Caco-2 (cell line): ENCODE results near the gene SIMC1. TPM values are rescaled to one million over a fixed set of nuclear protein-coding genes. Genes with fewer than 3 reads are reported as not detected.

Experiments
- BruUV-seq: library from RNA; stranded (reverse); fragments of 400-500 nt; replicated peaks from 2 replicates; lab custom pipeline; 2021; lab: Mats Ljungman, UMichigan
- CTCF ChIA-PET: fragments of 300-600 bp; sonication (Branson Sonifier 250); formaldehyde crosslinking; loops from one replicate; lab custom pipeline; 2022; ENCODE audit warnings: antibody characterized with exemption; lab: Charles Lee
- POLR2A ChIA-PET: fragments of 300-600 bp; sonication (Branson Sonifier 250); formaldehyde crosslinking; loops from one replicate; lab custom pipeline; 2022; ENCODE audit warnings: antibody characterized with exemption; lab: Charles Lee
- DNase-seq, 2 experiments: peaks; one replicate each; pipeline versions ENCODE4 v3.0.0 to v3.0.0-alpha.2; 2020 to 2022
- H3K27me3 ChIP-seq: replicated peaks from 2 replicates; pipeline ENCODE4 v1.6.0; 2011; ENCODE audit warnings: low read length; ENCODE audit not compliant: control insufficient read depth, insufficient read depth
- H3K36me3 ChIP-seq: 2 replicates; pipeline ENCODE4 v1.5.1; 2011; ENCODE audit warnings: low read length; ENCODE audit not compliant: control insufficient read depth, insufficient read depth
- H3K4me1 ChIP-seq: fragments of 250-450 bp; sonication (Bioruptor Pico); 2 replicates; pipeline ENCODE4 v1.5.1; 2020; ENCODE audit warnings: mild to moderate bottlenecking
- H3K4me3 ChIP-seq: 2 replicates; pipeline ENCODE4 v1.5.1; 2011; ENCODE audit warnings: low read depth, mild to moderate bottlenecking, control low read depth, low read length
- H3K9me3 ChIP-seq: fragments of 250-450 bp; sonication (Bioruptor Pico); 2 replicates; pipeline ENCODE4 v1.5.1; 2020; ENCODE audit warnings: mild to moderate bottlenecking, moderate library complexity
- H3K27ac Mint-ChIP-seq: one replicate; pipeline ENCODE4 v1.8.0; 2022; ENCODE audit warnings: mixed read lengths; ENCODE audit not compliant: unreplicated experiment
- H3K27me3 Mint-ChIP-seq: one replicate; pipeline ENCODE4 v1.8.0; 2022; ENCODE audit warnings: mixed read lengths; ENCODE audit not compliant: insufficient read depth, unreplicated experiment
- H3K36me3 Mint-ChIP-seq: one replicate; pipeline ENCODE4 v1.8.0; 2022; ENCODE audit warnings: mild to moderate bottlenecking, mixed read lengths; ENCODE audit not compliant: insufficient read depth, unreplicated experiment
- H3K4me1 Mint-ChIP-seq: one replicate; pipeline ENCODE4 v1.8.0; 2022; ENCODE audit warnings: low read depth, mixed read lengths; ENCODE audit not compliant: unreplicated experiment
- H3K4me3 Mint-ChIP-seq: one replicate; pipeline ENCODE4 v1.8.0; 2022; ENCODE audit warnings: mild to moderate bottlenecking, moderate library complexity, mixed read lengths; ENCODE audit not compliant: unreplicated experiment
- H3K9me3 Mint-ChIP-seq: one replicate; pipeline ENCODE4 v1.8.0; 2022; ENCODE audit warnings: mixed read lengths; ENCODE audit not compliant: unreplicated experiment
- CTCF ChIP-seq, 2 experiments: fragments of 200-600 bp in 1 of 2; IDR thresholded peaks; 1 replicate in 1 of 2; 2 replicates in 1 of 2; pipeline versions ENCODE4 v1.5.1 to v1.8.0; 2011 to 2022; ENCODE audit warnings: antibody characterized with exemption in 1 of 2, control low read depth in 1 of 2, inconsistent platforms in 1 of 2, low read depth in 1 of 2, low read length in 1 of 2, mild to moderate bottlenecking in 1 of 2, moderate library complexity in 1 of 2; ENCODE audit not compliant: insufficient read depth in 1 of 2, severe bottlenecking in 1 of 2, unreplicated experiment in 1 of 2
- intact Hi-C: fragments of 100-400 bp; cut with micrococcal nuclease; formaldehyde crosslinking; loops from one replicate; pipeline ENCODE4 v1.10.0; 2022; ENCODE audit not compliant: unreplicated experiment
- total RNA-seq: library from RNA; stranded (reverse); gene quantifications from 2 replicates; pipeline ENCODE4 v1.2.3, GENCODE V29; 2022

SIMC1 gene
- total RNA-seq, 1 experiment from 2014 or later: 42.3 TPM

GRCh38 chr5:176365351-176366231, 127.4 kb downstream of the SIMC1 start, which contains the start of gene ARL10:
Gene ARL10 (plus strand): TSS chr5:176365487. CDS start chr5:176365564, 77 bp downstream.
- no TSS peak for BruUV-seq

GRCh38 chr5:176366232-176366894, 128.1 kb downstream of the SIMC1 start:
- CTCF ChIA-PET: no interaction called here
- no TSS peak for BruUV-seq
- Histone ChIP-seq H3K27me3 (no peaks in the 10 kb centered on the region), H3K4me3 (no peak overlapping the region), H3K9me3 (no peaks in the 10 kb centered on the region), H3K4me1 (no peaks in the 10 kb centered on the region; the same call in 1 of the 2 replicates), H3K36me3 (no peaks in the 10 kb centered on the region)
- no peak for TF ChIP-seq CTCF (IDR thresholded peaks at IDR 0.05; ENCODE audit: insufficient read depth in 1 of 2, low read depth in 1 of 2, low read length in 1 of 2, severe bottlenecking in 1 of 2, unreplicated experiment in 1 of 2)
- Mint-ChIP-seq H3K4me1 (no peaks in the 10 kb centered on the region), H3K4me3 (peak overlapping the region; percentile 44), H3K27ac (no peak overlapping the region), H3K27me3 (peaks cover 2% of the 10 kb centered on the region), H3K36me3 (peaks cover 9% of the 10 kb centered on the region), H3K9me3 (no peaks in the 10 kb centered on the region)
- POLR2A ChIA-PET: no interaction called here
- DNase-seq: no peak
- intact Hi-C loops: no loop called here

More at GRCh38 chr5:176365351-176366231, 127.4 kb downstream of the SIMC1 start, which contains the start of gene ARL10:
- peak within 1 kb of the TSS; percentile 67 for H3K4me3 Mint-ChIP-seq
- CTCF ChIA-PET: no interaction called here
- no peak for TF ChIP-seq CTCF (IDR thresholded peaks at IDR 0.05; ENCODE audit: insufficient read depth in 1 of 2, low read depth in 1 of 2, low read length in 1 of 2, severe bottlenecking in 1 of 2, unreplicated experiment in 1 of 2)
- no peaks in the 10 kb centered on the region for H3K4me1 Mint-ChIP-seq
- no peak within 1 kb of the TSS for H3K27ac Mint-ChIP-seq
- Histone ChIP-seq H3K36me3 (no peaks in the 10 kb centered on the region), H3K9me3 (no peaks in the 10 kb centered on the region), H3K27me3 (no peaks in the 10 kb centered on the region), H3K4me3 (peak within 1 kb of the TSS; percentile 62), H3K4me1 (no peaks in the 10 kb centered on the region; the same call in 1 of the 2 replicates)
- POLR2A ChIA-PET: no interaction called here
- peaks cover 16% of the 10 kb centered on the region for H3K36me3 Mint-ChIP-seq
- DNase-seq: peak in 1 of 2 experiments; percentile 39
- no peaks in the 10 kb centered on the region for H3K9me3 Mint-ChIP-seq
- peaks cover 2% of the 10 kb centered on the region for H3K27me3 Mint-ChIP-seq
- intact Hi-C loops: no loop called here

- CTCF ChIA-PET: interaction anchor here (0.6 kb wide), 2 partner anchors 38 to 639 kb away, joined by 3 to 13 read pairs; no protein-coding TSS in a partner anchor
- no peaks in the 10 kb centered on the region for H3K4me1 Mint-ChIP-seq
These were observed 130.5 kb downstream of the SIMC1 start for GRCh38 chr5:176368726-176369125.

More at GRCh38 chr5:176368726-176369125, 130.5 kb downstream of the SIMC1 start:
- no peak overlapping the region for H3K4me3 ChIP-seq
- no peak for DNase-seq
- no peaks in the 10 kb centered on the region for H3K27me3 ChIP-seq
- intact Hi-C loops: no loop called here
- Mint-ChIP-seq H3K27ac (no peak overlapping the region), H3K36me3 (peaks cover 5% of the 10 kb centered on the region), H3K27me3 (no peaks in the 10 kb centered on the region), H3K9me3 (no peaks in the 10 kb centered on the region), H3K4me3 (no peak overlapping the region)
- no peaks in the 10 kb centered on the region for H3K9me3 ChIP-seq
- H3K36me3 ChIP-seq: no peaks in the 10 kb centered on the region
- no peak for TF ChIP-seq CTCF (IDR thresholded peaks at IDR 0.05; ENCODE audit: insufficient read depth in 1 of 2, low read depth in 1 of 2, low read length in 1 of 2, severe bottlenecking in 1 of 2, unreplicated experiment in 1 of 2)
- H3K4me1 ChIP-seq: no peaks in the 10 kb centered on the region; the same call in 1 of the 2 replicates
- BruUV-seq: no TSS peak
- POLR2A ChIA-PET: no interaction called here
